ENCODE measurements around the gene NANOS1. TPM values are rescaled to one million over a fixed set of nuclear protein-coding genes. Genes with fewer than 3 reads are reported as not detected.

Gene NANOS1
- total RNA-seq, 1 donor from 2014 or later: 5.3 TPM

GRCh38 chr10:118983263-118983662 lies 46.3 kb upstream of the NANOS1 start:
- DNase-seq (ENCODE audit: low spot score in 2 of 2): peak in 1 of 2 donors; percentile 3
- H3K36me3 ChIP-seq: no peaks in the 10 kb centered on the region
- no peaks in the 10 kb centered on the region for H3K27me3 ChIP-seq
- intact Hi-C loops (cut with DNase I): no loop called here
- H3K27ac ChIP-seq: no peak overlapping the region
- H3K9me3 ChIP-seq: peaks cover 11 to 19% of the 10 kb centered on the region in 2 donors
- no peak for TF ChIP-seq CTCF (IDR thresholded peaks at IDR 0.05)
- no peak overlapping the region for H3K4me3 ChIP-seq
- no peaks in the 10 kb centered on the region for H3K4me1 ChIP-seq

GRCh38 chr10:118985576-118985975 lies 43.9 kb upstream of the NANOS1 start:
- peak in 1 of 2 donors; percentile 3 for DNase-seq (ENCODE audit: low spot score in 2 of 2)
- H3K4me1 ChIP-seq: no peaks in the 10 kb centered on the region
- intact Hi-C loops (cut with DNase I): no loop called here
- no peak for TF ChIP-seq CTCF (IDR thresholded peaks at IDR 0.05)
- H3K9me3 ChIP-seq: peaks cover 11 to 25% of the 10 kb centered on the region in 2 donors
- no peak overlapping the region for H3K27ac ChIP-seq
- no peaks in the 10 kb centered on the region for H3K27me3 ChIP-seq
- H3K4me3 ChIP-seq: no peak overlapping the region
- no peaks in the 10 kb centered on the region for H3K36me3 ChIP-seq

GRCh38 chr10:118986815-118987790 lies 42.4 kb upstream of the NANOS1 start:
- Histone ChIP-seq H3K27ac (no peak overlapping the region), H3K4me1 (no peaks in the 10 kb centered on the region), H3K4me3 (no peak overlapping the region), H3K36me3 (no peaks in the 10 kb centered on the region), H3K27me3 (no peaks in the 10 kb centered on the region), H3K9me3 (peaks cover 11 to 25% of the 10 kb centered on the region in 2 donors)
- TF ChIP-seq CTCF (IDR thresholded peaks at IDR 0.05): no peak
- DNase-seq (ENCODE audit: low spot score in 2 of 2): no peak
- intact Hi-C loops (cut with DNase I): no loop called here

- Histone ChIP-seq H3K27ac (no peak overlapping the region), H3K27me3 (no peaks in the 10 kb centered on the region)
- no peak for TF ChIP-seq CTCF (IDR thresholded peaks at IDR 0.05)
Measured at GRCh38 chr10:118990326-118990725, 39.2 kb upstream of the NANOS1 start.

GRCh38 chr10:118992496-118992895 lies 37.0 kb upstream of the NANOS1 start:
- no peaks in the 10 kb centered on the region for H3K4me1 ChIP-seq
- no peak overlapping the region for H3K27ac ChIP-seq
- no peak for TF ChIP-seq CTCF (IDR thresholded peaks at IDR 0.05)
- no peak for DNase-seq (ENCODE audit: low spot score in 2 of 2)
- peaks cover 0 to 6% of the 10 kb centered on the region in 2 donors for H3K9me3 ChIP-seq
- H3K36me3 ChIP-seq: no peaks in the 10 kb centered on the region
- no peak overlapping the region for H3K4me3 ChIP-seq
- intact Hi-C loops (cut with DNase I): no loop called here
- H3K27me3 ChIP-seq: no peaks in the 10 kb centered on the region

More at GRCh38 chr10:118990326-118990725, 39.2 kb upstream of the NANOS1 start:
- H3K4me1 ChIP-seq: no peaks in the 10 kb centered on the region
- H3K9me3 ChIP-seq: peaks cover 2 to 17% of the 10 kb centered on the region in 2 donors
- H3K36me3 ChIP-seq: no peaks in the 10 kb centered on the region
- intact Hi-C loops (cut with DNase I): no loop called here
- no peak for DNase-seq (ENCODE audit: low spot score in 2 of 2)
- no peak overlapping the region for H3K4me3 ChIP-seq

Measured in ascending aorta (tissue), 2 donors.